Mesenteric fat pad (tissue), 1 donor: ENCODE data around the gene PTPRR. TPM values are rescaled to one million over a fixed set of nuclear protein-coding genes. Genes with fewer than 3 reads are reported as not detected.
"Not testable (repeated sequence)": the region's sequence is repeated elsewhere in the genome, so short reads cannot be mapped to it uniquely, and the experiment has no call there.

Source experiments
- DNase-seq: peaks from one replicate; pipeline ENCODE4 v3.0.0-alpha.2; 2020; ENCODE audit warnings: low spot score
- total RNA-seq: library from RNA; stranded (reverse); fragmentation: NEBNext Ultra II Directional; extraction: Animal tissue kit (Norgen Biotek cat#: 25700); gene quantifications from one replicate; pipeline ENCODE4 v1.2.1, GENCODE V29; 2021
- donor health status: DM: yes; HTN: yes; CAD: no.

PTPRR gene
- total RNA-seq, 1 donor from 2014 or later = 0.32 TPM

- DNase-seq = no peak
Measured at GRCh38 chr12:70842942-70843341, 77.6 kb downstream of the PTPRR start.

- DNase-seq = no peak
Measured at GRCh38 chr12:70842136-70842535, 78.4 kb downstream of the PTPRR start.

- DNase-seq = no peak
Measured at GRCh38 chr12:70840656-70841350, 79.7 kb downstream of the PTPRR start.

GRCh38 chr12:70839544-70839943, 81.0 kb downstream of the PTPRR start:
- DNase-seq = no peak

- DNase-seq = no peak
Measured at GRCh38 chr12:70838127-70838526, 82.4 kb downstream of the PTPRR start.

GRCh38 chr12:70837026-70837425, 83.5 kb downstream of the PTPRR start:
- no peak for DNase-seq

- DNase-seq = no peak
Measured at GRCh38 chr12:70835948-70836347, 84.6 kb downstream of the PTPRR start.

- no peak for DNase-seq
Measured at GRCh38 chr12:70831543-70831942, 89.0 kb downstream of the PTPRR start.

- DNase-seq = no peak
Measured at GRCh38 chr12:70830221-70831061, 90.1 kb downstream of the PTPRR start.

- DNase-seq = no peak
Measured at GRCh38 chr12:70829070-70829469, 91.5 kb downstream of the PTPRR start.

- DNase-seq = no peak
Measured at GRCh38 chr12:70828351-70828750, 92.2 kb downstream of the PTPRR start.

- no peak for DNase-seq
Measured at GRCh38 chr12:70826156-70826555, 94.4 kb downstream of the PTPRR start.

- no peak for DNase-seq
Measured at GRCh38 chr12:70824511-70824910, 96.0 kb downstream of the PTPRR start.

- DNase-seq = no peak
Measured at GRCh38 chr12:70823182-70823976, 97.2 kb downstream of the PTPRR start.

- DNase-seq = no peak
Measured at GRCh38 chr12:70822412-70822811, 98.1 kb downstream of the PTPRR start.

GRCh38 chr12:70815971-70816391, 104.6 kb downstream of the PTPRR start:
- no peak for DNase-seq

GRCh38 chr12:70815056-70815455, 105.5 kb downstream of the PTPRR start:
- DNase-seq = no peak

- no peak for DNase-seq
Measured at GRCh38 chr12:70813559-70813958, 107.0 kb downstream of the PTPRR start.

- no peak for DNase-seq
Measured at GRCh38 chr12:70812136-70812535, 108.4 kb downstream of the PTPRR start.

- no peak for DNase-seq
Measured at GRCh38 chr12:70809887-70810286, 110.7 kb downstream of the PTPRR start.

GRCh38 chr12:70807993-70808392, 112.5 kb downstream of the PTPRR start:
- DNase-seq = not testable (repeated sequence)

- no peak for DNase-seq
Measured at GRCh38 chr12:70806827-70807226, 113.7 kb downstream of the PTPRR start.
